H1 (cell line): ENCODE results near the gene GLB1L2.

Experiments
- CHD1 ChIP-seq: IDR thresholded peaks from 2 replicates; pipeline ENCODE4 v1.6.1; 2012; ENCODE audit warnings: low read depth, low read length, improper control_type of control experiment
- CREB1 ChIP-seq: IDR thresholded peaks from 2 replicates; pipeline ENCODE4 v1.6.1; 2012; ENCODE audit warnings: inconsistent platforms
- EP300 ChIP-seq, 2 experiments: IDR thresholded peaks; 1 replicate in 1 of 2; 2 replicates in 1 of 2; pipeline ENCODE4 v1.6.1; 2011 to 2012; ENCODE audit warnings: low read depth in 2 of 2, low read length in 2 of 2, mild to moderate bottlenecking in 2 of 2, borderline replicate concordance in 1 of 2, inconsistent platforms in 1 of 2, moderate library complexity in 1 of 2
- EZH2 ChIP-seq: fragments of 200-600 bp; sonication (generic); IDR thresholded peaks from 2 replicates; pipeline ENCODE4 v1.7.1; 2012; ENCODE audit warnings: low read depth, mild to moderate bottlenecking, moderate library complexity, low read length, inconsistent platforms; ENCODE audit not compliant: severe bottlenecking
- GTF2F1 ChIP-seq: IDR thresholded peaks from 2 replicates; pipeline ENCODE4 v1.6.1; 2012; ENCODE audit warnings: low read depth, low read length, improper control_type of control experiment, borderline replicate concordance
- NRF1 ChIP-seq: IDR thresholded peaks from 2 replicates; pipeline ENCODE4 v1.6.1; 2011; ENCODE audit warnings: mild to moderate bottlenecking, low read depth, low read length, improper control_type of control experiment
- POLR2A ChIP-seq, 2 experiments: IDR thresholded peaks; 1 replicate in 1 of 2; 2 replicates in 1 of 2; pipeline ENCODE4 v1.6.1; 2011; ENCODE audit warnings: low read depth in 2 of 2, low read length in 2 of 2, mild to moderate bottlenecking in 2 of 2; ENCODE audit errors: control extremely low read depth in 1 of 2
- RBBP5 ChIP-seq: IDR thresholded peaks from 2 replicates; pipeline ENCODE4 v1.7.1; 2012; ENCODE audit warnings: low read depth, mild to moderate bottlenecking, inconsistent platforms, low read length, moderate library complexity, borderline replicate concordance
- SIN3A ChIP-seq, 2 experiments: IDR thresholded peaks in 1 of 2; conservative IDR thresholded peaks in 1 of 2; 2 replicates each; pipeline ENCODE4 v1.6.1; 2011 to 2012; ENCODE audit warnings: low read length in 2 of 2, improper control_type of control experiment in 1 of 2, low read depth in 1 of 2, mild to moderate bottlenecking in 1 of 2
- TAF1 ChIP-seq: IDR thresholded peaks from 2 replicates; pipeline ENCODE4 v1.6.1; 2011; ENCODE audit warnings: mild to moderate bottlenecking, low read depth, low read length
- TEAD4 ChIP-seq: IDR thresholded peaks from 2 replicates; pipeline ENCODE4 v1.6.1; 2012; ENCODE audit warnings: low read depth, low read length, inconsistent platforms, mixed read lengths
- TF ChIP-seq, protein P1 (sequence below), 3 experiments: IDR thresholded peaks; 1 replicate in 2 of 3; 2 replicates in 1 of 3; pipeline versions ENCODE4 v1.5.1 to v1.6.1; 2011; ENCODE audit warnings: low read length in 3 of 3, mild to moderate bottlenecking in 3 of 3, inconsistent platforms in 2 of 3, low read depth in 1 of 3, moderate library complexity in 1 of 3; ENCODE audit not compliant: insufficient read depth in 1 of 3; ENCODE audit errors: control extremely low read depth in 1 of 3
- TF ChIP-seq, protein P2 (sequence below): IDR thresholded peaks from 2 replicates; pipeline ENCODE4 v1.6.1; 2012; ENCODE audit warnings: low read length, inconsistent platforms

DNA sequence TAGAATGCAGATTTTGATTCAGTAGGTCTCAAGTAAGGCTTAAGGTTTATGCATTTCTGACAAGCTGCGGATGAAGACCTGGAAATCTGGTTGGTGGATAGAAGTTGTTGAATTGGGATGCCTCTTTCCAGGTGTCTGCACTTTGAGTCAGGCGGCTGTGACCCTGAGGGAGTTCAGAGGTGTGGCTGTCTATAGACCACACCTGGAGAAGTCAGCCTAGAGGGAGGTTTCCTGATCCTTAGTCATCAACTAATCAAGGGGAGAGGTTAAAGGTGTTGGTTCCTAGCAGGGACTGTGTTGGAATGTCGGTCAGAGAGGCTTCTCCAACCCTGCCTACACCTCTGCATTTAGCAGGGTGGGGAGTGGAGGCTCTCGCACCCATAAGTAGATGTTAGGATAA, 8.0 kb downstream of the GLB1L2 start:
- TF ChIP-seq TEAD4: no peak
- TF ChIP-seq, protein P1, sequence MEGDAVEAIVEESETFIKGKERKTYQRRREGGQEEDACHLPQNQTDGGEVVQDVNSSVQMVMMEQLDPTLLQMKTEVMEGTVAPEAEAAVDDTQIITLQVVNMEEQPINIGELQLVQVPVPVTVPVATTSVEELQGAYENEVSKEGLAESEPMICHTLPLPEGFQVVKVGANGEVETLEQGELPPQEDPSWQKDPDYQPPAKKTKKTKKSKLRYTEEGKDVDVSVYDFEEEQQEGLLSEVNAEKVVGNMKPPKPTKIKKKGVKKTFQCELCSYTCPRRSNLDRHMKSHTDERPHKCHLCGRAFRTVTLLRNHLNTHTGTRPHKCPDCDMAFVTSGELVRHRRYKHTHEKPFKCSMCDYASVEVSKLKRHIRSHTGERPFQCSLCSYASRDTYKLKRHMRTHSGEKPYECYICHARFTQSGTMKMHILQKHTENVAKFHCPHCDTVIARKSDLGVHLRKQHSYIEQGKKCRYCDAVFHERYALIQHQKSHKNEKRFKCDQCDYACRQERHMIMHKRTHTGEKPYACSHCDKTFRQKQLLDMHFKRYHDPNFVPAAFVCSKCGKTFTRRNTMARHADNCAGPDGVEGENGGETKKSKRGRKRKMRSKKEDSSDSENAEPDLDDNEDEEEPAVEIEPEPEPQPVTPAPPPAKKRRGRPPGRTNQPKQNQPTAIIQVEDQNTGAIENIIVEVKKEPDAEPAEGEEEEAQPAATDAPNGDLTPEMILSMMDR (IDR thresholded peaks at IDR 0.05; ENCODE audit: control extremely low read depth in 1 of 3, insufficient read depth in 1 of 3, low read depth in 1 of 3, low read length in 3 of 3): no peak
- TF ChIP-seq SIN3A (conservative IDR thresholded peaks at IDR 0.05 in 1 of 2, IDR thresholded peaks at IDR 0.05 in 1 of 2; ENCODE audit: low read depth in 1 of 2, low read length in 2 of 2): no peak
- TF ChIP-seq EZH2: no peak
- TF ChIP-seq GTF2F1: no peak
- no peak for TF ChIP-seq CREB1
- TF ChIP-seq NRF1: no peak
- TF ChIP-seq EP300 (IDR thresholded peaks at IDR 0.05; ENCODE audit: borderline replicate concordance in 1 of 2, low read depth in 2 of 2, low read length in 2 of 2): no peak
- no peak for TF ChIP-seq TAF1
- TF ChIP-seq POLR2A (IDR thresholded peaks at IDR 0.05; ENCODE audit: control extremely low read depth in 1 of 2, low read depth in 2 of 2, low read length in 2 of 2): no peak
- TF ChIP-seq CHD1: no peak
- TF ChIP-seq, protein P2, sequence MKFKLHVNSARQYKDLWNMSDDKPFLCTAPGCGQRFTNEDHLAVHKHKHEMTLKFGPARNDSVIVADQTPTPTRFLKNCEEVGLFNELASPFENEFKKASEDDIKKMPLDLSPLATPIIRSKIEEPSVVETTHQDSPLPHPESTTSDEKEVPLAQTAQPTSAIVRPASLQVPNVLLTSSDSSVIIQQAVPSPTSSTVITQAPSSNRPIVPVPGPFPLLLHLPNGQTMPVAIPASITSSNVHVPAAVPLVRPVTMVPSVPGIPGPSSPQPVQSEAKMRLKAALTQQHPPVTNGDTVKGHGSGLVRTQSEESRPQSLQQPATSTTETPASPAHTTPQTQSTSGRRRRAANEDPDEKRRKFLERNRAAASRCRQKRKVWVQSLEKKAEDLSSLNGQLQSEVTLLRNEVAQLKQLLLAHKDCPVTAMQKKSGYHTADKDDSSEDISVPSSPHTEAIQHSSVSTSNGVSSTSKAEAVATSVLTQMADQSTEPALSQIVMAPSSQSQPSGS: no peak
- TF ChIP-seq RBBP5: no peak
